CD4-positive, alpha-beta T cell (primary cell): Measurements from ENCODE around the gene POLR1B. TPM values are rescaled to one million over a fixed set of nuclear protein-coding genes. Genes with fewer than 3 reads are reported as not detected.

Experiments used
- ATAC-seq: fragments of 200-7000 bp; cut with Tn5 transposase; one replicate; pipeline ENCODE4 v1.10.0; 2022; ENCODE audit warnings: mild to moderate bottlenecking; ENCODE audit not compliant: poor library complexity
- CTCF ChIA-PET: fragments of 350-600 bp; sonication (Branson Sonifier 250); formaldehyde crosslinking; loops from one replicate; lab custom pipeline; 2021; ENCODE audit warnings: antibody characterized with exemption, inconsistent platforms; lab: Charles Lee
- POLR2A ChIA-PET: fragments of 350-600 bp; sonication (Branson Sonifier 250); formaldehyde crosslinking; loops from one replicate; lab custom pipeline; 2021; ENCODE audit warnings: antibody characterized with exemption, inconsistent platforms; lab: Charles Lee
- DNase-seq, 14 experiments: peaks; one replicate each; pipeline ENCODE4 v3.0.0-alpha.2; 2013 to 2020; ENCODE audit warnings: mixed read lengths in 2 of 14
- H3K27ac ChIP-seq, 2 donors: one replicate each; pipeline versions ENCODE4 v1.5.1 to v1.7.0; 2013; ENCODE audit warnings: low read length in 2 of 2, low read depth in 1 of 2, mild to moderate bottlenecking in 1 of 2
- H3K27me3 ChIP-seq, 2 experiments: 1 replicate in 1 of 2; 2 replicates in 1 of 2; pipeline versions ENCODE4 v1.6.1 to v1.7.0; 2013; ENCODE audit warnings: low read length in 2 of 2, control low read depth in 1 of 2, mild to moderate bottlenecking in 1 of 2, moderate library complexity in 1 of 2; ENCODE audit not compliant: insufficient read depth in 2 of 2, control insufficient read depth in 1 of 2
- H3K36me3 ChIP-seq: one replicate; pipeline ENCODE4 v1.6.1; 2013; ENCODE audit warnings: low read length, control low read depth; ENCODE audit not compliant: insufficient read depth
- H3K4me1 ChIP-seq: one replicate; pipeline ENCODE4 v1.6.1; 2013; ENCODE audit warnings: low read length, control low read depth; ENCODE audit not compliant: insufficient read depth
- H3K4me3 ChIP-seq: one replicate; pipeline ENCODE4 v1.5.1; 2013; ENCODE audit warnings: mild to moderate bottlenecking, low read length, moderate library complexity
- H3K9me3 ChIP-seq, 2 experiments: 1 replicate in 1 of 2; 2 replicates in 1 of 2; pipeline versions ENCODE4 v1.6.1 to v1.7.0; 2013; ENCODE audit warnings: low read length in 2 of 2, mild to moderate bottlenecking in 2 of 2, control low read depth in 1 of 2, moderate library complexity in 1 of 2; ENCODE audit not compliant: control insufficient read depth in 1 of 2, insufficient read depth in 1 of 2
- H3K27ac Mint-ChIP-seq: one replicate; pipeline ENCODE4 v1.8.0; 2020; ENCODE audit warnings: mixed read lengths
- H3K27me3 Mint-ChIP-seq: one replicate; pipeline ENCODE4 v1.8.0; 2021; ENCODE audit warnings: mixed read lengths
- H3K36me3 Mint-ChIP-seq: one replicate; pipeline ENCODE4 v1.8.0; 2021; ENCODE audit warnings: low read depth, mixed read lengths
- H3K4me1 Mint-ChIP-seq: one replicate; pipeline ENCODE4 v1.8.0; 2021; ENCODE audit warnings: low read depth, mixed read lengths
- H3K4me3 Mint-ChIP-seq: one replicate; pipeline ENCODE4 v1.8.0; 2020; ENCODE audit warnings: mild to moderate bottlenecking, mixed read lengths
- H3K9me3 Mint-ChIP-seq: one replicate; pipeline ENCODE4 v1.8.0; 2020; ENCODE audit warnings: mixed read lengths
- intact Hi-C, 2 experiments: fragments of 100-400 bp; cut with DNase I in 1 of 2; cut with micrococcal nuclease in 1 of 2; formaldehyde crosslinking; loops; one replicate each; pipeline versions ENCODE4 v1.15.1 to v1.9.0; 2023 to 2025; cut with DNase I, micrococcal nuclease
- total RNA-seq, 174 experiments: library from RNA in 2 of 174; stranded (reverse) in 2 of 174; gene quantifications; one replicate each; pipeline ENCODE4 v1.2.3 and lab custom pipeline; 2021 to 2026
- TF ChIP-seq, protein P1 (sequence below): fragments of 200-600 bp; IDR thresholded peaks from one replicate; pipeline ENCODE4 v1.8.0; 2022; ENCODE audit warnings: antibody characterized with exemption, mild to moderate bottlenecking

Gene POLR1B
- total RNA-seq, 2 experiments from 2014 or later: 9.2 to 11.5 TPM

DNA sequence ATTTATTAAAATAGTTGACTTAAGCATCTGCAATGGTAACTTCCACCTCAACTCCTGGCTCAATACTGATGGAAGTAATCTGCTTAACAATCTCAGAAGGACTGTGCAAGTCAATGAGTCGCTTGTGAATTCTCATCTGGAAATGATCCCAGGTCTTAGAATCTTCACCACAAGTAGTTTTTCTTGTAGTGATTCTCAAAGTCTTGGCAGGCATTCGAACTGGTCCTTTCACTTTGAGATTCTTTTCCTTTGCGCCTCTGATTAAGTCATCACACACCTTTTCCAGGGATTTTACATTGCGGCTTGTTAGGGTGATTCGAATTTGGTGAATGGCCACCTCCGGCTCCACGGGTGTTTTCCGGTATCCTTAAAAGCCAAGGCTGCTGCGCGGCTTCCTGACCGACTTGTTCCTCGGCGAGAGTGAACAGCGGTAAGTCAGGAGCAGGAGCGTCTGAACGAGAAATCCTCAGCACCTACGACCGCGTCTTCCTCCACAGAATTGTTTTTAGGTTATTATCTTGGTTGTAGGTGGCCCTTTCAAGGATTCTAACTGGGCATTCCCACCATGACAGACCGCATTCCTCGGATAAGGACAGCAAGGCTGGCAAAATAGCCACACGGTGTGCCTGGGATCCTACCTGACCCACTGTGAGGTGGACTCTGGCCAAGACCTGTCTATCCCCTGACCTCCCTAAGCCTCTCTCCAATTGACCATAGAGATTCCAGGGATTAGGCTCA, 79.7 kb downstream of the POLR1B start:
- DNase-seq (peak in 1 of 14 experiments; percentile 19), ATAC-seq (no peak)
- no peaks in the 10 kb centered on the region for H3K36me3 ChIP-seq
- H3K4me1 ChIP-seq: peaks cover 32% of the 10 kb centered on the region
- Mint-ChIP-seq H3K27ac (no peak overlapping the region), H3K27me3 (no peaks in the 10 kb centered on the region), H3K4me1 (peaks cover 24% of the 10 kb centered on the region), H3K36me3 (no peaks in the 10 kb centered on the region), H3K9me3 (no peaks in the 10 kb centered on the region), H3K4me3 (no peak overlapping the region)
- H3K27me3 ChIP-seq: no peaks in the 10 kb centered on the region
- POLR2A ChIA-PET: no interaction called here
- intact Hi-C loops: no loop called here
- CTCF ChIA-PET: interaction anchor here (1.4 kb wide), 1 partner anchor 22 kb away, joined by 3 read pairs; no protein-coding TSS in a partner anchor
- no peaks in the 10 kb centered on the region for H3K9me3 ChIP-seq
- no peak overlapping the region for H3K4me3 ChIP-seq
- TF ChIP-seq, protein P1, sequence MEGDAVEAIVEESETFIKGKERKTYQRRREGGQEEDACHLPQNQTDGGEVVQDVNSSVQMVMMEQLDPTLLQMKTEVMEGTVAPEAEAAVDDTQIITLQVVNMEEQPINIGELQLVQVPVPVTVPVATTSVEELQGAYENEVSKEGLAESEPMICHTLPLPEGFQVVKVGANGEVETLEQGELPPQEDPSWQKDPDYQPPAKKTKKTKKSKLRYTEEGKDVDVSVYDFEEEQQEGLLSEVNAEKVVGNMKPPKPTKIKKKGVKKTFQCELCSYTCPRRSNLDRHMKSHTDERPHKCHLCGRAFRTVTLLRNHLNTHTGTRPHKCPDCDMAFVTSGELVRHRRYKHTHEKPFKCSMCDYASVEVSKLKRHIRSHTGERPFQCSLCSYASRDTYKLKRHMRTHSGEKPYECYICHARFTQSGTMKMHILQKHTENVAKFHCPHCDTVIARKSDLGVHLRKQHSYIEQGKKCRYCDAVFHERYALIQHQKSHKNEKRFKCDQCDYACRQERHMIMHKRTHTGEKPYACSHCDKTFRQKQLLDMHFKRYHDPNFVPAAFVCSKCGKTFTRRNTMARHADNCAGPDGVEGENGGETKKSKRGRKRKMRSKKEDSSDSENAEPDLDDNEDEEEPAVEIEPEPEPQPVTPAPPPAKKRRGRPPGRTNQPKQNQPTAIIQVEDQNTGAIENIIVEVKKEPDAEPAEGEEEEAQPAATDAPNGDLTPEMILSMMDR: no peak
- no peak overlapping the region for H3K27ac ChIP-seq

DNA sequence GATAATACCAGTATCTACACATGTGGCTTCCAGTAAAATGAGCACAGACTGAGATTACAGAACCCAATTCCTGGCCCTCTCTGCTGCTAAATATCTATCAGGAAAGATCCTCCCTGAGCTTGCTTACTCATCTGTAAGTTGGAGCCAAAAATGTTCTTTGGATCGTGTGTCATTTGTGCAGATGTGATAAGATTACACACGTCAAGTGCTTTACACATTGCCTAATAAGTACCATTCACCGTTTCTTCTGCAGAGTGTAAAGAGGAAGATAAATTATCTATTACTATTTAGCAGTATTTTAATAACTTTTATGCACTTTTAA, 80.2 kb downstream of the POLR1B start:
- Histone ChIP-seq H3K27me3 (no peaks in the 10 kb centered on the region), H3K27ac (no peak overlapping the region), H3K4me1 (peaks cover 37% of the 10 kb centered on the region), H3K9me3 (no peaks in the 10 kb centered on the region), H3K4me3 (no peak overlapping the region), H3K36me3 (no peaks in the 10 kb centered on the region)
- H3K36me3 Mint-ChIP-seq: no peaks in the 10 kb centered on the region
- H3K27me3 Mint-ChIP-seq: no peaks in the 10 kb centered on the region
- no peaks in the 10 kb centered on the region for H3K9me3 Mint-ChIP-seq
- peaks cover 29% of the 10 kb centered on the region for H3K4me1 Mint-ChIP-seq
- ChIA-PET POLR2A (no interaction called here), CTCF (interaction anchor here (1.4 kb wide), 1 partner anchor 22 kb away, joined by 3 read pairs; no protein-coding TSS in a partner anchor)
- intact Hi-C loops: no loop called here
- TF ChIP-seq, protein P1: no peak
- ATAC-seq: no peak
- no peak overlapping the region for H3K27ac Mint-ChIP-seq
- DNase-seq: no peak
- no peak overlapping the region for H3K4me3 Mint-ChIP-seq

GRCh38 chr2:112623913-112624777, 81.9 kb downstream of the POLR1B start:
- peak overlapping the region; percentile 84 for H3K27ac Mint-ChIP-seq
- CTCF ChIA-PET: interaction anchor here (0.7 to 6.1 kb wide), 5 partner anchors 22 to 575 kb away, joined by 3 to 41 read pairs (median 5); partner anchors contain the start of gene SLC20A1
- H3K27ac ChIP-seq: peak overlapping the region in 1 of 2 donors; percentile 22

More at GRCh38 chr2:112623913-112624777, 81.9 kb downstream of the POLR1B start:
- POLR2A ChIA-PET: interaction anchor here (1.1 to 14.2 kb wide), 4 partner anchors 11 to 68 kb away, joined by 3 to 239 read pairs (median 4); partner anchors contain the start of gene SLC20A1
- H3K36me3 Mint-ChIP-seq: no peaks in the 10 kb centered on the region
- DNase-seq: peak in 13 of 14 experiments; percentile 52 to 89 (median 74)
- intact Hi-C loops: no loop called here
- H3K27me3 Mint-ChIP-seq: no peaks in the 10 kb centered on the region
- peaks cover 44% of the 10 kb centered on the region for H3K4me1 Mint-ChIP-seq
- peak; percentile 73 for ATAC-seq
- TF ChIP-seq, protein P1: no peak
- H3K4me1 ChIP-seq: peaks cover 49% of the 10 kb centered on the region
- no peaks in the 10 kb centered on the region for H3K9me3 Mint-ChIP-seq
- H3K27me3 ChIP-seq: no peaks in the 10 kb centered on the region
- H3K36me3 ChIP-seq: no peaks in the 10 kb centered on the region
- no peaks in the 10 kb centered on the region for H3K9me3 ChIP-seq
- no peak overlapping the region for H3K4me3 ChIP-seq
- no peak overlapping the region for H3K4me3 Mint-ChIP-seq
